Kidney (tissue), 14 donors: ENCODE measurements around the gene GJB1. TPM values are rescaled to one million over a fixed set of nuclear protein-coding genes. Genes with fewer than 3 reads are reported as not detected.

ENCODE experiments used
- DNase-seq, 5 donors: peaks; one replicate each; pipeline ENCODE4 v3.0.0-alpha.2; 2013 to 2020
- FAIRE-seq: peaks from 2 replicates; lab custom pipeline; 2012; peaks lifted over from hg19 to GRCh38; lab: Jason Lieb, UNC
- H3K27ac ChIP-seq, 2 donors: one replicate each; pipeline ENCODE4 v1.7.0; 2013; ENCODE audit warnings: low read depth in 2 of 2, low read length in 2 of 2, inconsistent platforms in 1 of 2
- H3K27me3 ChIP-seq: one replicate; pipeline ENCODE4 v1.7.1; 2013; ENCODE audit warnings: low read length, inconsistent platforms; ENCODE audit not compliant: control insufficient read depth, insufficient read depth
- H3K36me3 ChIP-seq, 3 donors: one replicate each; pipeline versions ENCODE4 v1.7.0 to v1.7.1; 2013; ENCODE audit warnings: low read length in 3 of 3, control low read depth in 1 of 3, inconsistent platforms in 1 of 3; ENCODE audit not compliant: insufficient read depth in 3 of 3, control insufficient read depth in 2 of 3
- H3K4me1 ChIP-seq, 3 donors: one replicate each; pipeline versions ENCODE4 v1.7.0 to v1.7.1; 2013; ENCODE audit warnings: low read length in 3 of 3, inconsistent platforms in 1 of 3, low read depth in 1 of 3; ENCODE audit not compliant: control insufficient read depth in 2 of 3, insufficient read depth in 2 of 3
- H3K4me3 ChIP-seq, 3 donors: one replicate each; pipeline versions ENCODE4 v1.7.0 to v1.8.1; 2013; ENCODE audit warnings: low read length in 3 of 3, control low read depth in 1 of 3, inconsistent platforms in 1 of 3
- H3K9ac ChIP-seq, 3 donors: one replicate each; pipeline versions ENCODE4 v1.7.0 to v1.7.1; 2013; ENCODE audit warnings: low read length in 3 of 3, control low read depth in 1 of 3, inconsistent platforms in 1 of 3
- H3K9me3 ChIP-seq, 3 donors: one replicate each; pipeline versions ENCODE4 v1.7.0 to v1.7.1; 2013; ENCODE audit warnings: low read length in 3 of 3, control low read depth in 1 of 3, inconsistent platforms in 1 of 3; ENCODE audit not compliant: control insufficient read depth in 2 of 3, insufficient read depth in 1 of 3
- intact Hi-C: fragments of 100-400 bp; cut with DNase I; formaldehyde crosslinking; loops from one replicate; pipeline ENCODE4 v1.11.1; 2022
- polyA plus RNA-seq: library from polyadenylated mRNA; stranded (reverse); fragments of 350-450 nt; fragmentation: Illumina TruSeq; extraction: RNeasy Lipid Tissue Mini Kit (QIAGEN cat#74804); gene quantifications from one replicate; pipeline ENCODE4 v1.2.3, GENCODE V29; 2014; ENCODE audit warnings: low read depth, low replicate concordance; ENCODE audit not compliant: insufficient read depth
- total RNA-seq: library from RNA; stranded (reverse); fragmentation: NEBNext Ultra II Directional; extraction: Animal tissue kit (Norgen Biotek cat#: 25700); gene quantifications from one replicate; pipeline ENCODE4 v1.2.1, GENCODE V29; 2021
- TF ChIP-seq, protein P1 (sequence below): IDR thresholded peaks from 3 replicates; pipeline ENCODE4 v1.5.1; 2012; ENCODE audit warnings: mild to moderate bottlenecking, moderate library complexity, borderline replicate concordance; ENCODE audit not compliant: insufficient read depth; ENCODE audit errors: extremely low read depth
- donor health status: control.
- donor health status: control.
- donor health status: control.
- donor health status: control.
- donor health status: control.
- donor health status: DM: yes; HTN: yes; CAD: no.
- donor health status: Normal renal cell carcinoma (clear cell type).

Gene GJB1
- total and polyA plus RNA-seq, 2 donors from 2014 or later, result 22.4 to 59.0 TPM

DNA sequence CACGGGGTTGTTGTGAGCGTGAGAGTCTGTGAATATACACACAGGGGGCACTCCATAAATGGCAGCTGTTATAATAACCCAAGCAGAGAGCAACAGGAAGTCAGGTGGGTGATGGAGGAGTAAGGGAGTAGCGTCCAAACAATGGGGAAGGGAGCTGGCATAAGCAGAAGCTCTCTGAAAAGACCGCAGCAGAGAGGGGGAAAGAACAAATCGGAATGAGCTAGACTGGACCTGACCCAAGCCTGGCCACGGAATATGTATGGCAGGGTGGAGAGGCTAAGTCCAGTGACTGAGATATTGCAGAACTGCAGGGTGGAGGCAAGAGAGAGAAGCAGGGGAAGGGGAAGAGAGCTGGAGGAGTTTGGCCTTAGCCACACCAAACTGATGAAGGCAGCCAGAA, 6.5 kb upstream of the GJB1 start:
- Histone ChIP-seq H3K9me3 (no peaks in the 10 kb centered on the region), H3K27me3 (no peaks in the 10 kb centered on the region), H3K36me3 (no peaks in the 10 kb centered on the region), H3K4me3 (peak overlapping the region; percentile 26 to 63 (median 54)), H3K4me1 (peaks cover 0 to 3% (median 2%) of the 10 kb centered on the region in 3 donors), H3K9ac (peak overlapping the region in 1 of 3 donors; percentile 34), H3K27ac (peak overlapping the region in 1 of 2 donors; percentile 4)
- peak in 1 of 5 donors; percentile 31 for DNase-seq
- intact Hi-C loops, result no loop called here
- TF ChIP-seq, protein P1, sequence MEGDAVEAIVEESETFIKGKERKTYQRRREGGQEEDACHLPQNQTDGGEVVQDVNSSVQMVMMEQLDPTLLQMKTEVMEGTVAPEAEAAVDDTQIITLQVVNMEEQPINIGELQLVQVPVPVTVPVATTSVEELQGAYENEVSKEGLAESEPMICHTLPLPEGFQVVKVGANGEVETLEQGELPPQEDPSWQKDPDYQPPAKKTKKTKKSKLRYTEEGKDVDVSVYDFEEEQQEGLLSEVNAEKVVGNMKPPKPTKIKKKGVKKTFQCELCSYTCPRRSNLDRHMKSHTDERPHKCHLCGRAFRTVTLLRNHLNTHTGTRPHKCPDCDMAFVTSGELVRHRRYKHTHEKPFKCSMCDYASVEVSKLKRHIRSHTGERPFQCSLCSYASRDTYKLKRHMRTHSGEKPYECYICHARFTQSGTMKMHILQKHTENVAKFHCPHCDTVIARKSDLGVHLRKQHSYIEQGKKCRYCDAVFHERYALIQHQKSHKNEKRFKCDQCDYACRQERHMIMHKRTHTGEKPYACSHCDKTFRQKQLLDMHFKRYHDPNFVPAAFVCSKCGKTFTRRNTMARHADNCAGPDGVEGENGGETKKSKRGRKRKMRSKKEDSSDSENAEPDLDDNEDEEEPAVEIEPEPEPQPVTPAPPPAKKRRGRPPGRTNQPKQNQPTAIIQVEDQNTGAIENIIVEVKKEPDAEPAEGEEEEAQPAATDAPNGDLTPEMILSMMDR, result no peak
- no peak for FAIRE-seq

DNA sequence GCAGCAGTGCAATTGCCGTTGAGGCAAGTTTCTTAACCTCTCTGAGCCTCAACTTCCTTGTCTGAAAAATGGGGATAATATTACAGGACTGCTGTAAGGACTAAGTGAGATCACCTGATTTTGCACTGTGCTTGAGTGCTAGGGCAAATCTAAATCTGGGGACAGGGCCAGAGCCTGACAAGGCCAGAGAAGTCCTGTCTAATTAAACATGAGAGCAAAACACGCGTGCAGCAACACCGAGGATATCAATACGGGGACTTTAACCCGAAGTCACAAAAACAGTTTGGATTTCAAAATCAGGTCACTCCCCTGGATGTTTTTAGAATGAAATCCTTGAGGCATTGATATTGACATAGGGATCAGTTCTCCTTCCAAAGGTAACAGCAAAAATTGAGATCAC, 5.7 kb upstream of the GJB1 start:
- no peak for DNase-seq
- TF ChIP-seq, protein P1, result no peak
- Histone ChIP-seq H3K36me3 (no peaks in the 10 kb centered on the region), H3K4me3 (peak overlapping the region in 1 of 3 donors; percentile 54), H3K27me3 (no peaks in the 10 kb centered on the region), H3K27ac (no peak overlapping the region), H3K9ac (peak overlapping the region in 1 of 3 donors; percentile 34), H3K4me1 (peaks cover 0 to 3% (median 2%) of the 10 kb centered on the region in 3 donors), H3K9me3 (no peaks in the 10 kb centered on the region)
- intact Hi-C loops, result no loop called here
- FAIRE-seq, result no peak

GRCh38 chrX:71221145-71221544, 1.9 kb upstream of the GJB1 start:
- intact Hi-C loops, result no loop called here
- Histone ChIP-seq H3K27ac (no peak overlapping the region), H3K27me3 (no peaks in the 10 kb centered on the region), H3K9ac (no peak overlapping the region), H3K36me3 (no peaks in the 10 kb centered on the region), H3K4me3 (no peak overlapping the region), H3K9me3 (no peaks in the 10 kb centered on the region), H3K4me1 (no peaks in the 10 kb centered on the region)
- FAIRE-seq (no peak), DNase-seq (no peak)
- TF ChIP-seq, protein P1, result no peak

DNA sequence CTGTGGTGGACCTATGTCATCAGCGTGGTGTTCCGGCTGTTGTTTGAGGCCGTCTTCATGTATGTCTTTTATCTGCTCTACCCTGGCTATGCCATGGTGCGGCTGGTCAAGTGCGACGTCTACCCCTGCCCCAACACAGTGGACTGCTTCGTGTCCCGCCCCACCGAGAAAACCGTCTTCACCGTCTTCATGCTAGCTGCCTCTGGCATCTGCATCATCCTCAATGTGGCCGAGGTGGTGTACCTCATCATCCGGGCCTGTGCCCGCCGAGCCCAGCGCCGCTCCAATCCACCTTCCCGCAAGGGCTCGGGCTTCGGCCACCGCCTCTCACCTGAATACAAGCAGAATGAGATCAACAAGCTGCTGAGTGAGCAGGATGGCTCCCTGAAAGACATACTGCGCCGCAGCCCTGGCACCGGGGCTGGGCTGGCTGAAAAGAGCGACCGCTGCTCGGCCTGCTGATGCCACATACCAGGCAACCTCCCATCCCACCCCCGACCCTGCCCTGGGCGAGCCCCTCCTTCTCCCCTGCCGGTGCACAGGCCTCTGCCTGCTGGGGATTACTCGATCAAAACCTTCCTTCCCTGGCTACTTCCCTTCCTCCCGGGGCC, 1.2 kb downstream of the GJB1 start:
- H3K36me3 ChIP-seq, result no peaks in the 10 kb centered on the region
- H3K27me3 ChIP-seq, result no peaks in the 10 kb centered on the region
- DNase-seq (no peak), FAIRE-seq (no peak)
- H3K9me3 ChIP-seq, result no peaks in the 10 kb centered on the region
- peaks cover 0 to 6% (median 0%) of the 10 kb centered on the region in 3 donors for H3K4me1 ChIP-seq
- intact Hi-C loops, result no loop called here
- TF ChIP-seq, protein P1, result no peak
- no peak overlapping the region for H3K9ac ChIP-seq
- no peak overlapping the region for H3K27ac ChIP-seq
- no peak overlapping the region for H3K4me3 ChIP-seq
